Measurements from ENCODE around the gene SHF. TPM values are rescaled to one million over a fixed set of nuclear protein-coding genes. Genes with fewer than 3 reads are reported as not detected.

Gene SHF
- total and polyA plus RNA-seq, 8 donors = 5.5 to 44.9 (median 37.3) TPM

- TF ChIP-seq CTCF (IDR thresholded peaks at IDR 0.05) = no peak
- Histone ChIP-seq H3K4me3 (no peak overlapping the region), H3K9me3 (no peaks in the 10 kb centered on the region), H3K27me3 (no peaks in the 10 kb centered on the region), H3K27ac (no peak overlapping the region), H3K4me1 (no peaks in the 10 kb centered on the region), H3K36me3 (peaks cover 0 to 32% of the 10 kb centered on the region in 2 donors)
- DNase-seq (no peak), ATAC-seq (peak; percentile 72)
- intact Hi-C loops (cut with DNase I) = no loop called here
Observed at GRCh38 chr15:45146405-45146804, 41.4 kb downstream of the SHF start.

- Histone ChIP-seq H3K36me3 (peaks cover 0 to 29% of the 10 kb centered on the region in 2 donors), H3K4me3 (no peak overlapping the region), H3K4me1 (no peaks in the 10 kb centered on the region), H3K27me3 (no peaks in the 10 kb centered on the region), H3K9me3 (no peaks in the 10 kb centered on the region), H3K27ac (no peak overlapping the region)
- ATAC-seq (no peak), DNase-seq (no peak)
- intact Hi-C loops (cut with DNase I) = no loop called here
- no peak for TF ChIP-seq CTCF (IDR thresholded peaks at IDR 0.05)
Observed at GRCh38 chr15:45144775-45145174, 43.0 kb downstream of the SHF start.

GRCh38 chr15:45143946-45144345 is 43.8 kb downstream of the SHF start:
- no peak for TF ChIP-seq CTCF (IDR thresholded peaks at IDR 0.05)
- DNase-seq (no peak), ATAC-seq (no peak)
- no peak overlapping the region for H3K4me3 ChIP-seq
- H3K36me3 ChIP-seq = peaks cover 0 to 29% of the 10 kb centered on the region in 2 donors
- no peak overlapping the region for H3K27ac ChIP-seq
- H3K9me3 ChIP-seq = no peaks in the 10 kb centered on the region
- intact Hi-C loops (cut with DNase I) = no loop called here
- no peaks in the 10 kb centered on the region for H3K27me3 ChIP-seq
- H3K4me1 ChIP-seq = no peaks in the 10 kb centered on the region

- H3K9me3 ChIP-seq = no peaks in the 10 kb centered on the region
- ATAC-seq (no peak), DNase-seq (no peak)
- intact Hi-C loops (cut with DNase I) = no loop called here
- no peaks in the 10 kb centered on the region for H3K27me3 ChIP-seq
- H3K36me3 ChIP-seq = peaks cover 0 to 25% of the 10 kb centered on the region in 2 donors
- no peak overlapping the region for H3K4me3 ChIP-seq
- H3K27ac ChIP-seq = no peak overlapping the region
- H3K4me1 ChIP-seq = peaks cover 0 to 5% of the 10 kb centered on the region in 2 donors
- no peak for TF ChIP-seq CTCF (IDR thresholded peaks at IDR 0.05)
Observed at GRCh38 chr15:45143056-45143455, 44.7 kb downstream of the SHF start.

GRCh38 chr15:45141386-45141785 is 46.4 kb downstream of the SHF start:
- Histone ChIP-seq H3K4me3 (no peak overlapping the region), H3K36me3 (peaks cover 0 to 21% of the 10 kb centered on the region in 2 donors), H3K9me3 (no peaks in the 10 kb centered on the region), H3K4me1 (peaks cover 0 to 5% of the 10 kb centered on the region in 2 donors), H3K27me3 (peaks cover 4 to 10% of the 10 kb centered on the region in 2 donors), H3K27ac (no peak overlapping the region)
- intact Hi-C loops (cut with DNase I) = no loop called here
- TF ChIP-seq CTCF (IDR thresholded peaks at IDR 0.05) = no peak
- DNase-seq (no peak), ATAC-seq (no peak)

All from left lung (tissue), 10 donors.